Neural cell (in vitro differentiated cells): ENCODE data around the gene PSMA7. TPM values are rescaled to one million over a fixed set of nuclear protein-coding genes. Genes with fewer than 3 reads are reported as not detected.

Source experiments
- H2AFZ ChIP-seq: fragments of 200-600, 300-800 bp; sonication (generic), shearing (Covaris generic); 2 replicates; pipeline ENCODE4 v1.6.0; 2014; ENCODE audit warnings: low read depth, mild to moderate bottlenecking, antibody characterized with exemption, low read length, moderate library complexity
- H3F3A ChIP-seq: fragments of 200-600 bp; shearing (Covaris generic); 2 replicates; pipeline ENCODE4 v1.6.1; 2016; ENCODE audit warnings: mild to moderate bottlenecking, moderate library complexity, mixed read lengths, antibody characterized with exemption, low read length; ENCODE audit not compliant: insufficient read depth, poor library complexity, severe bottlenecking
- H3K27ac ChIP-seq: fragments of 200-600, 300-800 bp; sonication (generic), shearing (Covaris generic); 2 replicates; pipeline ENCODE4 v1.5.1; 2014; ENCODE audit warnings: mild to moderate bottlenecking, low read length, moderate library complexity
- H3K27me3 ChIP-seq: fragments of 300-800, 200-600 bp; sonication (generic), shearing (Covaris generic); 2 replicates; pipeline ENCODE4 v1.6.0; 2014; ENCODE audit warnings: mild to moderate bottlenecking, low read depth, low read length, moderate library complexity; ENCODE audit not compliant: insufficient read depth
- H3K36me3 ChIP-seq: fragments of 300-800, 200-600 bp; sonication (generic), shearing (Covaris generic); 2 replicates; pipeline ENCODE4 v1.5.1; 2014; ENCODE audit warnings: mild to moderate bottlenecking, antibody characterized with exemption, low read length, moderate library complexity; ENCODE audit not compliant: insufficient read depth
- H3K4me2 ChIP-seq: fragments of 300-800, 200-600 bp; sonication (generic), shearing (Covaris generic); 2 replicates; pipeline ENCODE4 v1.6.0; 2014; ENCODE audit warnings: mild to moderate bottlenecking, low read length
- H3K4me3 ChIP-seq: fragments of 300-800, 200-600 bp; sonication (generic), shearing (Covaris generic); 2 replicates; pipeline ENCODE4 v1.5.1; 2014; ENCODE audit warnings: mild to moderate bottlenecking, low read length, moderate library complexity
- H3K79me2 ChIP-seq: fragments of 200-600 bp; shearing (Covaris generic); replicated peaks from 2 replicates; pipeline ENCODE4 v1.6.0; 2014; ENCODE audit warnings: mild to moderate bottlenecking, low read length, moderate library complexity; ENCODE audit not compliant: insufficient read depth
- H3K9ac ChIP-seq: fragments of 300-800, 200-600 bp; sonication (generic), shearing (Covaris generic); 2 replicates; pipeline ENCODE4 v1.6.1; 2016; ENCODE audit warnings: mild to moderate bottlenecking, low read length, mixed read lengths
- H3K9me2 ChIP-seq: fragments of 200-600 bp; shearing (Covaris generic); 2 replicates; pipeline ENCODE4 v1.6.1; 2016; ENCODE audit warnings: mild to moderate bottlenecking, low read length, mixed read lengths; ENCODE audit not compliant: insufficient read depth
- H3K9me3 ChIP-seq: fragments of 200-600, 300-800 bp; sonication (generic), shearing (Covaris generic); 2 replicates; pipeline ENCODE4 v1.6.1; 2016; ENCODE audit warnings: mild to moderate bottlenecking, mixed run types, low read length, moderate library complexity, mixed read lengths
- H4K20me1 ChIP-seq: fragments of 200-600 bp; shearing (Covaris generic); 2 replicates; pipeline ENCODE4 v1.6.1; 2016; ENCODE audit warnings: mild to moderate bottlenecking, mixed run types; ENCODE audit not compliant: insufficient read depth
- EP300 ChIP-seq: fragments of 450-650 bp; conservative IDR thresholded peaks from 2 replicates; pipeline ENCODE4 v1.6.1; 2014; ENCODE audit warnings: antibody characterized with exemption, mild to moderate bottlenecking, moderate library complexity; ENCODE audit not compliant: poor library complexity, severe bottlenecking
- EZH2 ChIP-seq: fragments of 200-600, 300-800 bp; shearing (Covaris generic), sonication (generic); IDR thresholded peaks from 2 replicates; pipeline ENCODE4 v1.6.1; 2014; ENCODE audit warnings: antibody characterized with exemption, low read length, borderline replicate concordance, mild to moderate bottlenecking; ENCODE audit not compliant: insufficient read depth, poor library complexity, severe bottlenecking
- MXI1 ChIP-seq: fragments of 450-650 bp; conservative IDR thresholded peaks from 2 replicates; pipeline ENCODE4 v1.6.1; 2014; ENCODE audit warnings: antibody characterized with exemption, mild to moderate bottlenecking; ENCODE audit not compliant: poor library complexity, severe bottlenecking
- POLR2AphosphoS5 ChIP-seq: IDR thresholded peaks from 2 replicates; pipeline ENCODE4 v1.6.1; 2012
- RAD21 ChIP-seq: fragments of 450-650 bp; conservative IDR thresholded peaks from 2 replicates; pipeline ENCODE4 v1.6.1; 2014; ENCODE audit warnings: antibody characterized with exemption, mild to moderate bottlenecking, moderate library complexity
- SMC3 ChIP-seq: fragments of 450-650 bp; conservative IDR thresholded peaks from 2 replicates; pipeline ENCODE4 v1.6.1; 2014; ENCODE audit warnings: antibody characterized with exemption, mild to moderate bottlenecking, moderate library complexity; ENCODE audit not compliant: poor library complexity
- TAF1 ChIP-seq: IDR thresholded peaks from 2 replicates; pipeline ENCODE4 v1.6.1; 2012; ENCODE audit warnings: low read depth
- polyA plus RNA-seq: library from polyadenylated mRNA; depleted of rRNA; stranded (reverse); fragments of >200 nt; gene quantifications from 2 replicates; pipeline ENCODE4 v1.2.3, GENCODE V29; 2014
- TF ChIP-seq, protein P1 (sequence below): fragments of 450-650 bp; IDR thresholded peaks from 2 replicates; pipeline ENCODE4 v1.5.1; 2014; ENCODE audit warnings: antibody characterized with exemption, mild to moderate bottlenecking, moderate library complexity; ENCODE audit not compliant: poor library complexity, severe bottlenecking
- TF ChIP-seq, protein P2 (sequence below): IDR thresholded peaks from 2 replicates; pipeline ENCODE4 v1.6.1; 2012; ENCODE audit warnings: borderline replicate concordance

Gene PSMA7
- polyA plus RNA-seq, 1 donor from 2014 or later: 874 TPM

DNA sequence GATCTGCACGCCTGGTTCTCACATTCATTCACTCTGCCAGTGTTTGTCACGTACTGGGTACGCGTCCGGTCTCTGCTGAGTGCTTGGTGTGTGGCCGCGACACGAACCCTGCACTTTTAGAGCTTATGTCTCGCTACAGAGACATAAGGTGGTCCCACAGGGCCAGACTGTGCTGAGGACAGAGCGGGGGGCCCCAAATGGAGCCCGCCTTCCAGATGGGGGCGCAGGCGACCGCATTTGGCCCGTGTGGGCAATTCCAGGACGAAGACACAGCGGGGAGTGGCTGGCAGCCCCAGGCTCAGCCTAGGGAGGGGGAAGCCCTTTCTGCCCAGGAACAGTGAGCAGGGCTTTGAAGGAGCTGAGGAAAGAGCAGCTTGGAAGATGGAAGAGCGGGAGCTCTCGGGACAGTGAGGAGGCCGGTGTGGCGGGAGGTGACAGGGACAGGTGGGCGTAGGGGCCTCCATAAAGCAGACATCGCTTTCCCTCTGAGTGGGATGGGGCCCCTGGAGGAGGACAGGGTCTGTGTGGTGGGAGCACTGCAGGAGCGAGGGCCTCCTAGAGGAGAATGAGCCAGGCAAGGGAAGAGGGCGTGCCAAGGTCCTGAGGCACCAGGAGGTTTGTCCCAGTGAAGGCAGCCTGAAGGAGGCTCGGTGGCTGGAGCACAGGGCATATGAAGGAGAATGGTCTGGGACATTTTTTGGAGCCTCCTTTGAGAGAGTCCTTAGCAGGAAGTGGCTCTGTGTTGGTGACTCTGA is 31.9 kb upstream of the PSMA7 start:
- no peak overlapping the region for H3K4me2 ChIP-seq
- H3K4me3 ChIP-seq: no peak overlapping the region
- H3K9ac ChIP-seq: no peak overlapping the region
- no peaks in the 10 kb centered on the region for H4K20me1 ChIP-seq
- H2AFZ ChIP-seq: no peak overlapping the region
- H3K79me2 ChIP-seq: no peaks in the 10 kb centered on the region
- no peak overlapping the region for H3K27ac ChIP-seq
- no peaks in the 10 kb centered on the region for H3K9me3 ChIP-seq
- no peaks in the 10 kb centered on the region for H3K27me3 ChIP-seq
- H3K9me2 ChIP-seq: no peaks in the 10 kb centered on the region
- H3F3A ChIP-seq: no peaks in the 10 kb centered on the region
- no peaks in the 10 kb centered on the region for H3K36me3 ChIP-seq
- TF ChIP-seq, protein P1, sequence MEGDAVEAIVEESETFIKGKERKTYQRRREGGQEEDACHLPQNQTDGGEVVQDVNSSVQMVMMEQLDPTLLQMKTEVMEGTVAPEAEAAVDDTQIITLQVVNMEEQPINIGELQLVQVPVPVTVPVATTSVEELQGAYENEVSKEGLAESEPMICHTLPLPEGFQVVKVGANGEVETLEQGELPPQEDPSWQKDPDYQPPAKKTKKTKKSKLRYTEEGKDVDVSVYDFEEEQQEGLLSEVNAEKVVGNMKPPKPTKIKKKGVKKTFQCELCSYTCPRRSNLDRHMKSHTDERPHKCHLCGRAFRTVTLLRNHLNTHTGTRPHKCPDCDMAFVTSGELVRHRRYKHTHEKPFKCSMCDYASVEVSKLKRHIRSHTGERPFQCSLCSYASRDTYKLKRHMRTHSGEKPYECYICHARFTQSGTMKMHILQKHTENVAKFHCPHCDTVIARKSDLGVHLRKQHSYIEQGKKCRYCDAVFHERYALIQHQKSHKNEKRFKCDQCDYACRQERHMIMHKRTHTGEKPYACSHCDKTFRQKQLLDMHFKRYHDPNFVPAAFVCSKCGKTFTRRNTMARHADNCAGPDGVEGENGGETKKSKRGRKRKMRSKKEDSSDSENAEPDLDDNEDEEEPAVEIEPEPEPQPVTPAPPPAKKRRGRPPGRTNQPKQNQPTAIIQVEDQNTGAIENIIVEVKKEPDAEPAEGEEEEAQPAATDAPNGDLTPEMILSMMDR: no peak
- TF ChIP-seq TAF1: no peak
- no peak for TF ChIP-seq POLR2AphosphoS5
- no peak for TF ChIP-seq EP300
- TF ChIP-seq, protein P2, sequence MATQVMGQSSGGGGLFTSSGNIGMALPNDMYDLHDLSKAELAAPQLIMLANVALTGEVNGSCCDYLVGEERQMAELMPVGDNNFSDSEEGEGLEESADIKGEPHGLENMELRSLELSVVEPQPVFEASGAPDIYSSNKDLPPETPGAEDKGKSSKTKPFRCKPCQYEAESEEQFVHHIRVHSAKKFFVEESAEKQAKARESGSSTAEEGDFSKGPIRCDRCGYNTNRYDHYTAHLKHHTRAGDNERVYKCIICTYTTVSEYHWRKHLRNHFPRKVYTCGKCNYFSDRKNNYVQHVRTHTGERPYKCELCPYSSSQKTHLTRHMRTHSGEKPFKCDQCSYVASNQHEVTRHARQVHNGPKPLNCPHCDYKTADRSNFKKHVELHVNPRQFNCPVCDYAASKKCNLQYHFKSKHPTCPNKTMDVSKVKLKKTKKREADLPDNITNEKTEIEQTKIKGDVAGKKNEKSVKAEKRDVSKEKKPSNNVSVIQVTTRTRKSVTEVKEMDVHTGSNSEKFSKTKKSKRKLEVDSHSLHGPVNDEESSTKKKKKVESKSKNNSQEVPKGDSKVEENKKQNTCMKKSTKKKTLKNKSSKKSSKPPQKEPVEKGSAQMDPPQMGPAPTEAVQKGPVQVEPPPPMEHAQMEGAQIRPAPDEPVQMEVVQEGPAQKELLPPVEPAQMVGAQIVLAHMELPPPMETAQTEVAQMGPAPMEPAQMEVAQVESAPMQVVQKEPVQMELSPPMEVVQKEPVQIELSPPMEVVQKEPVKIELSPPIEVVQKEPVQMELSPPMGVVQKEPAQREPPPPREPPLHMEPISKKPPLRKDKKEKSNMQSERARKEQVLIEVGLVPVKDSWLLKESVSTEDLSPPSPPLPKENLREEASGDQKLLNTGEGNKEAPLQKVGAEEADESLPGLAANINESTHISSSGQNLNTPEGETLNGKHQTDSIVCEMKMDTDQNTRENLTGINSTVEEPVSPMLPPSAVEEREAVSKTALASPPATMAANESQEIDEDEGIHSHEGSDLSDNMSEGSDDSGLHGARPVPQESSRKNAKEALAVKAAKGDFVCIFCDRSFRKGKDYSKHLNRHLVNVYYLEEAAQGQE: no peak
- no peak for TF ChIP-seq SMC3
- no peak for TF ChIP-seq RAD21
- TF ChIP-seq EZH2: no peak

DNA sequence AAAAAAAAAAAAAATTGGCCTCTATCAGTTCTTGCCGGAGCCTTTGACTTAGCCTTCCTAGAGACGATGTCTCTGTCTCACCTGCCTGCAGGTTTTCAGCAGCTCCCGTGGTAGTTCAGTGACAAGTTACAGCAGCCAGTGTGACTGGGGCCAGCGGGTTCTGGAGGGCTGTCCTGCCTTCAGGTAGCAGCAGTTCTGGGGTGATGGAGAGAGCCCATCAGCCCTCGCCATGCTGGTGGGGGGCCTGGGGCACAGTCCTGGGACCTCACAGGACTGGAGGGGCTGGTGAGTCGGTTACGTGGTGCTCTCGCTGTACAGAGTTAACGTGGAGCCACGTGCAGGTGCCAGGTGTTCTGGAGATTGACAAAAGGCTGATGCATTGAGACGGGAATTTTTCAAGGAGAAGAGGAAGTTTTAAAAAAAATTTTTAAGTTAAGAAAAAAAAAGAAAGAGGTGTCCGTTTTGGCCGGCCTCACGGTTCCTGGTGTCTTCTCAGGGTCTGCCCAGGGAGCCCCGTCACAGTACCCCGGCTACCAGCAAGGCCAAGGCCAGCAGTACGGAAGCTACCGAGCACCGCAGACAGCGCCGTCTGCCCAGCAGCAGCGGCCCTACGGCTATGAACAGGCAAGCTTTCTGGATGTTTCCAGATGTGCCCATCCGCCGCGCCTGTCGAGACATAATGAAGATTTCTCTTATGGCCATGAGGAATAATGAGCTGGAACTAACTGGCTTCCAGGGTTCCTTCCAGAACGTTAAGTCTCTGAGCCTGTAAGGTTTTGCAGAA is 31.0 kb upstream of the PSMA7 start:
- no peaks in the 10 kb centered on the region for H3K79me2 ChIP-seq
- no peaks in the 10 kb centered on the region for H3K27me3 ChIP-seq
- H3K9ac ChIP-seq: no peak overlapping the region
- no peak overlapping the region for H2AFZ ChIP-seq
- no peak overlapping the region for H3K4me2 ChIP-seq
- no peaks in the 10 kb centered on the region for H3F3A ChIP-seq
- no peak overlapping the region for H3K4me3 ChIP-seq
- H3K9me2 ChIP-seq: no peaks in the 10 kb centered on the region
- no peaks in the 10 kb centered on the region for H3K9me3 ChIP-seq
- no peaks in the 10 kb centered on the region for H3K36me3 ChIP-seq
- TF ChIP-seq TAF1 (no peak), RAD21 (no peak), POLR2AphosphoS5 (no peak), SMC3 (no peak), MXI1 (no peak), EZH2 (no peak), EP300 (no peak)
- TF ChIP-seq, protein P1: no peak
- TF ChIP-seq, protein P2: no peak
- no peak overlapping the region for H3K27ac ChIP-seq
- no peaks in the 10 kb centered on the region for H4K20me1 ChIP-seq
